HCEC 1CT (cell line): ENCODE results near the gene MBNL1.
A peak's percentile ranks its signal among the peaks of the same experiment; 100 is the strongest.

Experiments
- DNase-seq: peaks from one replicate; pipeline ENCODE4 v3.0.0-alpha.2; 2017

The MBNL1 gene

DNA sequence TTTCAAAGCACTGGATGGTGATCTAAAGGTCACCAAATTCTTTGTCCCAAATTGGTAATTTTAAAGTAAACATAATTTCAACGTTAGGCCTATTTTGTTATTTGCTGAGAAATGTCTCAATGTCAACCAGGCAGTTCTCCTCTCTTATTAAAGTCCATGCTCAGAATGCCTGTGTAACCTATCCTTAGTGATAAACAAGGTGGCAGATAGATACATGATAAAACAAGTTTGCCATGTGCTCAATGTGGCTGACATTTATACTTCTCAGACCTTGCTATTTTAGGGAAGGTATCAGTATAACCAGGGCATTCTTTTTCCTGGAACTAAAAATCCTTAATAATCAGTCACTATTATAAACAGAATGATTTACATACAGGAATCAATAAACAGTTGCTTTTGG lies 8.5 kb downstream of the MBNL1 start:
- DNase-seq, result no peak

DNA sequence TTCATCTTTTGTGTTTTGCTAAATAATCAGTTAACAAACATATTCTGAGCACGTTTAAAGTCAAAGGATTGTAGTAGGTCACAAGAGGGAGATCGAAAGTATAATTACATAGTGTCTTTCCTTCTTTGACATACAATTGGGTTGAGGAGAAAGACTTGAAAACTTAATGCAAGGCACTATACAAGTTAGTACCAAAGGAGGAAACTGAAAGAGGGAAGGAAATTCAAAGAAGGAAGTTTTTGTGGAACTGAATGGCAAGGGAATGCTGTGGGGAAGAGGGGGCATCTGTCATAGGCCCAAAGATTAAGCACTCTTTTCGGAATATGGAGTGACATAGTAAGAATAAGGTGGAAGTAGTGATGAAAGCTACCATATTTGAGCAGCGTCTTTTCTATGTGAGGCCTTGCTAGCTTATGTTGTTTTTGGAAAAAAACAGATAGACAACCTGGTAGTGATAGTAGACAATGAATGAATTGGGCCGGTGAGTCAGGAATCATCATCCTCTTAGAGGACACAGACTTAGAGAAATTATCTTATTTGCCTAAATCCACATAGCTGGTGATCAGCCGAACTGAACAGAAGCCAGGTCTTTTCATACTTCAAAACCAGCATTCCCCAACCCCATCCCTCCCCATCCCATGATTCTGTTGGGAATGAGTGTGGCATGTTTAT lies 10.2 kb downstream of the MBNL1 start:
- DNase-seq, result no peak

DNA sequence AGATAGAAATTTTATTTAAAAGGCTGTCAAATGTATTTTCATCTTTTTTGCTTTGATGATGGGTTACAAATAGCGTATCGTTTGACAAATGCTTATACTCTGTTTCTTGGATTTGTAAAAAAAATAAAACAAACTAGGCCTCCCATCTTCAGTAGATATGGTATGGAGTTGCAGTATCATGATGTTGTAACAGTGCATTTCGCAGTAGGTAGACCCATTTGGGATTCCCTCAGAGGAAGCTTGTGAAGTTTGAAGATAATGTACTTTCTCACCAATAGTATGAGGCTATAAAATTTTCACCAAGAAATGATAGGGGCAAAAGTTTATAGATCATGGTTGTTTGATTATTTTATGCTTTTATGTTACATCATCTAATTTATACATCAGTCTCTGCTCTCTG lies 10.8 kb downstream of the MBNL1 start:
- DNase-seq, result no peak

DNA sequence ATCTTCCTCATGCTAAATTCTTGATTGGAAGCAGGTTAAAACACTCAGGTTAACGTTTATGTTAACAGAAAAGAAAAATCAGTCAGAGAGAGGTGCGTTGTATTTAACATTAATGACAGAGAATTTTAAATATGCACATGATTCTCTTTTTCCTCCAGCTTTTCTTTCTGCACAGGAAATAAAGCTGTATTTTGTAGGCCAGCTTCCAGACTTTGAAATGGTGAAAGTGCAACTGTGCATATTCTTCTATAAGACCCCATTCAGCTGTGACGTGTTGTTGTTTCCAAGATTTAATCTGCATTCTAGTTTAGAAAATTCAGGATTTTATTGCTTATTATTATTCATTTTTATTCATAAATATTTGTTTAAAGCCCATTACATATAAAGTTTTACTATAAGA lies 11.8 kb downstream of the MBNL1 start:
- no peak for DNase-seq

DNA sequence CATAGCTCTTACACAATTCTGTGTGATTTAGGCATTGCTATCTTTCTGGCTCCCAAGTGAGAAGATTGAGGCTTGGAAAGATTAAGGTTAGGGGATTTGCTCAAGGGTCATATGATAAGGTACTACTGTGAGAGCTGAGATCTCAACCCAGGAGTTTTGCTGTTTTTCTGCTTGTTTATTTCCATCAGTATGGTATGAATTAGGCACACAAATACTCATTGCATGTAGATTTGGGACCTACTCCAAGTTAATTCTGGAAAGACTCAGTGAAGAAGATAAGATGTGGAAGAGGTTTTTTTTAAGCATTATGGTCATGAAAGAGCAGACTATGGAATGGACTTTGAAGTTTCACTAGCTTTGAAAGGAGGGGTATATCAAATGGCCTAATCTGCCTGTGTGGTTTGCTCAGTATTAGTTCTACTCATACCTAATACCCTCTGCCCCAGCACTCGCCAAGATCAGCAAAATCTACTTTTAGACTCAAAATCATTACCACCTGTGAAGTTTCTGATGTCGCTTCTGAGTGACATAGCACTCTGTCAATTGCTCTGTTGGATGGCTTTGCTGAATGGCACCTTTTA lies 12.5 kb downstream of the MBNL1 start:
- DNase-seq, result no peak

DNA sequence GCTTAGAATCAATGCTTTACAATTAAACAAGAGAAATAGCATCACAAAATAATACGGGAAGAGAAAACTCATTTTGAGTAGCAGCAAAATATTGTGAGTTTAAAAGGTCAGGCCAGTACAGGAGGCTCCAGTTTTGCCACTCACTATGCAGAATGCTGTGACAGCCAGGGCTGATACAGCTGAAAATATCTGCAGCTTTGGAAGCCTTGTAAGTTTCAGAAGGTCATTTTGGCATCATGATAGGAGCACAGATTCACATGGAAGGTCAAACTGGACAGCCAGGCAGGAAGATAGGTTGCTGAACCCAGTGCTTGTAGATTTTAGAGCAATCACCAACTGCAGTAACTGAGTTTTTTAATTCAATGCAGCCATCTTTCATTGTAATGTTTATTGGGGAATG lies 14.1 kb downstream of the MBNL1 start:
- no peak for DNase-seq

DNA sequence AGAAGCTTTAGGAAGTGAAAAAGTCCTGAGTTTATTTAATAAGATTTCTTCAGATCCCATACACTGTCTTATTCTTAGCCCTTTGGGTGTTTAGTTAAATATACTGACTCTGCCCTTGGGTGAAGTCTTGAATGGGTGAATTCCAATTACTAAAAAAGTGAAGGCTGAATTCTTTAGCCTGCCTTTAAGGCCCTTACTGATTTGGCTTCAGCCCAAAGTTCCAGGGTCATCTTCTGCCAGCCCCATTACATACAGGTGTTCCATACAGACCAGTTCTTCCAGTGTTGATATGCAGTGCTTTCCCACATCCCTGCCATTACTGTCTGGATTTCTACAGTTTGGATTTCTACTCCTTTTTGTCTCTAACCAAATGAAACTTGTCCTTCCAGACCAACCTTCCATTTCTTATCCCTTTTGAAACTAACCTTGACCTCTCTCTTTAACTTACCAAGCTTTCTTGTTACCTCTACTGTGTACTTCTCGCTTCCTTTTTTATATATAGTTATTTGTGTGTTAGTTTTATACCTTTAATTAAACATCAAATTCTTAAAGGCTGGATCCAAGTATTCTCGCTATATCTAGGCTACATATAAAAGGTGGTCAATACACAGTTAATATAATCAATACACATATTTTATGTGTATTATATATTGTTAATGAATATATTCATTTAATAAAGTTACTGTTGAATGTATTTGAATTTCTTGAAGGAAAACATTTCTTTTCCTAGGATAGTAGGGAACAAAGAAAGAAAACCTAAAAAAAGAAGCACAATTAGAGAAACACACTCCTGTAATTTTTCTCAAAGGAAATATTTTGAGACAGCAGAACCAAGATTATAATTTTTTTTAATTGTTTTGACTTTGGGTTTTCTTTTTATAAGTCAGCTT lies 15.0 kb downstream of the MBNL1 start:
- DNase-seq, result no peak

DNA sequence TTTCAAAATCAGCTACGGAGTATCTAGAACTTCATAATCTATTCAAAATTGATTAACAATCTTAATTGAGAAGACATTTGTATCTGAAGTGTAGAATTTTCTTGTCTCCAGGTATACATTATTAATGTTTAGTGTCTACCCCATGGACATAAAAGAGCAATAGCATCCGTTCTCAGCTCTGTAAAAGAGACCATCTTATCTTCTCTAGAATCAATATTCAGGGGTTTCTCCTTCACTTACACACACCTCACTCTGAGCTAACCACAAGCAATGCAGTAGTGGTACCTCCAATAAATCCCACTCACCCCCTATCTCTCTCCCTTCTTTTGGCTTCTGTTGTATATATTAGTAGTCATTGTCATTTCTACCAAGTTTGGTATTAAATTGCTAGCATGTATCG lies 16.2 kb downstream of the MBNL1 start:
- DNase-seq, result no peak

DNA sequence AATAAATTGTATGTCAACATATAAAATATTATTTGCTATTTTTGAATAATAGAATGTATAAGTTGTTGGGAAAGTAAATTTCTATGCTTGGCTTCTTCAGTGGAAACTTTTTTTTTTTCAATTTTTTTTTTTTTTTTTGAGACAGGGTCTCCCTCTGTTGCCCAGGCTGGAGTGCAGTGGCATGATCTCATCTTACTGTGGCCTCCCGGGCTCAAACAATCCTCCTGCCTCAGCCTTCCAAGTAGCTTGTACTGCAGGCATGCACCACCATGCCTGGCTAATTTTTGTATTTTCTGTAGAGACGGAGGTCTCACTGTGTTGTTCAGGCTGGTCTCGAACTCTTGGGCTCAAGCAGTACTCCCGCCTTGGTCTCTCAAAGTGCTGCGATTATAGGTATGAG lies 16.8 kb downstream of the MBNL1 start:
- no peak for DNase-seq

DNA sequence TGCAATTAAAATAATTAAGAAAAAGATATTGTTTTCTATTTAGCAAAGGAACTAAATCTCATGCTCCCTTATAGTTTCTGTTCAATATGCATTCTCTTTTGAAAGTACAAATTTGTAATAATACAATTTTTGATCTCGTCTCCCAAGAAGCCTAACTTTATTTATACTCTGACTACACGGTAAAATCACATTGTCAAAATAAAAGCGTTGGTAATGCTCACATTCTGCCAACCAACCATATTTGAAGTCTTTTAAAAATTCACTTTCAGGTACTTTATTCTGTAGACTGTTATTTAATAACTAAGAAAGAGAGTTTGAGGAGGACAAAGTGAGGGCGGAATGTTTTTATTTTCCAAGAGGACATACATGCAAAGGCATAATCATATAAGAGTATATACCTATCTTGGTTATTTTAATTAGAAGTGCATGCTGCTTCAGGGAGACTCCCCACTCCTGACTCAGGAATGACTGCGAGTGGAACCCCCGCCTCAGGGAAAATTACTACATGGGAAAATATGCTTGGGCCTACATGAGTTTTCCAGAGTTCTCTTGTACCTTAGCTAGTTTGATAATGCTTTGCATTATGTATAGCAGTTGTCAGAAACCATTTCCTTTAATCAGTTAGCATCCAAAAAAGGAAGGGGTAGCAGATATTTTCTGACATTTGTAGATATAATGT lies 19.3 kb downstream of the MBNL1 start:
- no peak for DNase-seq

DNA sequence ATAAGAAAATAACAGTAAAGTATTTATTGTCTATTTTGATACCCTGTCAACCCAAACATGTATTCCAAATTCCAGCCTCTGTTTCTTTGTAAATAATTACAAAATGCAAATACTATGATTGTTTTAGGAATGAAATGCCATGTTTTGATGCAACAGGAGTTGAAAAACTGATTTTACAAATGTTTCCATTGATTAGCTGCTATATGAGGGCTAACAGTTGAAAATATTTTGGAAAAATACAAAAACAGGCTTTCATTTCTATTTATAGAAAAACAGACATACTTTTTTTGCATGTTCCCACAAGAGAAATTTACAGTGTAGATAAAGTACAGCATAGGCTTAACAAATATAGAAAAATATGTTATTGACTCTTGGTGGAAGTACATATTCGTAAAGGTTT lies 20.0 kb downstream of the MBNL1 start:
- no peak for DNase-seq

DNA sequence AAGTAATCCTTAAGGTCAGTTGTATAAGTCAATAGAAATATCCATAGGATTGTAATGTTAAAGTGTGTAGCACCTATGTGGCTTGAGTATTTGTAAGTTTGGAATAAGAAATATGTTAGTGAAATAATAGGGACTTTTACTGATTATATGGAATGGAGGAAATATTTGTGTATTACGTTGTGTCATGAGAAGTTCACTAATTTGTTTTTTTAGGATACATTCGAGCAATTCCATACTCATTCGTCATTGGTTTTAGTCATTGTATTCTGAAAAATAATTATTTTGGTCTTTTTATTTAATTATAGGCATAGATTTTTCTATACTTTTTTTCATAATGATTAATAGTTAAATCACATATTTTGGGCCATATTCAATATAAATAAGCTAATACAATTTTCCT lies 21.0 kb downstream of the MBNL1 start:
- peak; percentile 56 for DNase-seq

DNA sequence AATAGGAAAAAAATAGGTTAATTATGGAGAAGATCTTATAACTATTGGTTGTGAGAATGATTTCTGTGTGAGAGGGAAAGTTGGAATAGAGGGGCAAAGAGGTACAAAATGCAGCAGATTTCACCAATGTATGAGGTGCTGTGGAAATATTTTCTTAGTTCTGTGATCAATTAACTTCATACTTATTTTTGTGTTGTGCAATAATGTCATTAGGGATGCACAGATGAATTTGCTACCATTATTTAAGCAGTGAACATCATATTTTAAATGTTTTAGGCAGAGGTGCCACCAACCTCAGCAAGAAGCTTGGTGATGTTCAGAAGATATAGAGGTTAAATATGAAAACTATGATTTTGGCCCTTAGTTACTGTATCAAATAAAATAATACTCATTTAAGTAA lies 21.6 kb downstream of the MBNL1 start:
- no peak for DNase-seq

DNA sequence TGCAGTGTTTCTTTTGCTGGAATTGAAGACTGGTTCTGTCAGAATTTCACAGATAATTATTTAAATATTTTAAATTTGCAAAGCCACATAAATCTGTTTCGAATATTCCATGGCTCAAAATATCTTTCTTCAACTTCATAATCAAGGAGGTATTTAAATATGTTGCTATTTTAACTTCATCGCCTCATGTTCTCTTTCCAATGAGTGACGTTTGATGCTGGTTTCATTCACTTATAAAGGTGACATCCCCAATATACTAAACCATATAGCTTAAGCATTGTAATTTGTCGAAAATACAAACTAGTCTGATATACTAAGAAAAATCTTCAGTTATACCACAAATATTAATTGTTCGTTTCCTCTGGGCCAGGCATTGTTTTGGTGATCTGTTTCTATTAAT lies 22.5 kb downstream of the MBNL1 start:
- no peak for DNase-seq

DNA sequence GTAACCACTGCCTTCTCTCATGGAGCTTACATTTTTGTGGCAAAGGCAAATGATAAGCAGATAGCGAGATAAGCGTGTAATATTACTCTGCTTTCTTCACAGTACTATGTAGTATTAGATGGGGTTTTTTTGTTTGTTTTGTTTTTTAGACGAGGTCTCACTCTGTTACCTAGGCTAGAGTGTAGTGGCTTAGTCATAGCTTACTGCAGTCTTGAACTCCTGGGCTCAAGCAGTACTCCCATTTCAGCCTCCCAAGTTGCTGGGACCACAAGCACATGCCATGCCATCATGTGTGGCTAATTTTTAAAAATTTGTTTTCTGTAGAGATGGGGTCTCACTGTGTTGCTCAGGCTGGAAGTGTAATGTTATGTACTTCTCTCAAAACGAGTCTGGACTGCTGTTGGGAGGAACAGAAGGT lies 22.9 kb downstream of the MBNL1 start:
- DNase-seq, result no peak

DNA sequence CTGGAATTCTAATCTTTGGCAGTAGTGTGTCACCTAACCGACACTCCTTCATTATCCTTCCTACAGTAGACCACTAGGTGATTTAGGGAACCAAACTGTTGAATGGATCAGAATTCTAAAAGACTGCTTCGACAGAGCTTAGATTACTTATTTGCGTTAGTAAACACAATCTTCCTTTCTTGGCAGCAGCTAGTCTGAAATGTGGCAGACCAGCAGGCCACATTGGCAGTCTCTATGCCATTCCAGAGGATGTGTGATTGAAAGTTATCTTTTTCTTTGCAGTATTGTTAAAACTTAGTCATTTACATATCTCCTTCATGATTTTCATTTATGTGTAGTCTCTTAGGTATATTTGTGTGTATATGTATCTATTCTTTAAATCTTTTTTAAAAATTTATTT lies 23.6 kb downstream of the MBNL1 start:
- DNase-seq, result no peak

DNA sequence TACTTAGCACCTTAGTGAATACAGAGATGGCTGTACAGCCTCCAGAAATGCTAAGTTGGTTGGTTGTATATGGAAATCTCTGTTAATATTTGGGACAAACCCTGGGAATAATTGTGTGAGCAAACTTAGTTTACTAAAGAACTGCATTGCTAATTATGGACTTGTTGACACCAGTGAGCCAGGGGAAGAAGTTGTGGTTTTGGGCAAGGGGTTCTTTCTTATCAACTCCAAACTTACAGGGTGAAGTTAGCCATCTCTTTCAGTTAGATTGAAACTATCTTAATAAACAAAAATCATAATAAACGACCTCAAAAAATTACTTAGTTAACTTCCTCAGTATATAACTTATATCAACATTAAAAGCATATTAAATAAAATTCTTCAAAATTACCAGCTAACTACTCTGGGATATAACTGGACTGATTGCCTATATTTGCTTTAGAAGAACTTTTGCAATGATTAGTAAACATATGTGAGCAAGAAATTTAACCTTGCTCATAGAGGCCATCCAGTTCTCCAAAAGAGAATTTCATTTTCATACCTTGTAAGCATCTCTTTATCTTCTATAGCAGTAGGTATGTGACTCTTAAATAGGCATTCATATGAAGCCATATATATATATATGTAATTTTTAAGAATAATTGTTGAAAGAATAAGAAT lies 24.7 kb downstream of the MBNL1 start:
- no peak for DNase-seq

DNA sequence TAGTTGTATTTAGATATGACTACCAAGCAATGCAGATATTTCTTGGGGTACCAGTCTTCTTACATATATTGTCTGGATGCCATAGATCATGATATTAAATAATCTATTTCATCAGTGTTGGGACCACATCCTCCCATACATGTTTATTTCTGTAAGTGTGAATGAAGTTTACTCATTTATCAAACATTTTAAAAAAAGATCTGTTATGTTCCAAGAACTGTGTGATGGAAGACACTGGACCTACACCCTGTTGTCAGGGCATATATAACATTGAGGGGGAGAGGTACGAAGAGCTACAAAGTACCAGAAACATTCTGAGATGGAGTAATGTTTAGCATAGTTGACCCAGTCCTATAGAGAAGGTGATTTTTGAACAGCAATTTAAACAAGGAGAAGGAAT lies 26.6 kb downstream of the MBNL1 start:
- DNase-seq, result no peak

DNA sequence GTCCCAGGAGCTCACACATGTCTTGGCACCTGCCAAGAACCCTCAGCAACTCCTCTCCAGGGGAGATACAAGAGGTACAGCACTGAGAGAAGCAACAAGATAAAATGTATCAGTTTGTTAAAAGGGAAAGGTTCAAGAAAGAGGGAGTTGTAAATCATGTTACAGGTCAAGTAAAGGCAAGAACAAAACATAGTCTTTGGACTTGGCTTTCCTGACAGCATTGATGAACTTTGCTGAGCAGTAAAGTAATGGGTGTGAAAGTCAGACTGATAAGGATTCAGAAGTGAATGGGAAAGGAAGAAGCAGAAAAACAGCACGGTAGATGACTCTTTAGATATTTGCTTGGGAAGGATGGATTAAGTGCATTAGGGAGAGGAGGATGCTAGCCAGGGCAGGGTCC lies 27.1 kb downstream of the MBNL1 start:
- no peak for DNase-seq

DNA sequence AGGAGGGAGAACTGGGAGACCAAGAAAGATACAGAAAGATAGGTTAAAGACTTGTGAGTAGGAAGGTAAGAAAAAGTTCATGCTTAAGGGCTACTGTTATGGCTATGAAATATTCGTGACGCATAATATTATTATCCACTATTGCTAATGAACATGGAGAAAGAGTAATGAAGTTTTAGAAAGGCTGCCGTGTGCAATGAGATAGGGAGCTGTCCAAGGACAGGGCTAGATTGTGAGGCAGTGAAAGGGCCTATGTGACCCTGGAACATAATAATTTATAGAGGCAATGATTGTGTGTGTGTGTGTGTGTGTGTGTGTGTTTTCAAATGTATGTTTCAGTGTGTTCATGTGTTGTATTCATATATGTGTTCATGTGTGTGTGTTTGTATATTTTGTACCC lies 27.7 kb downstream of the MBNL1 start:
- DNase-seq, result no peak

DNA sequence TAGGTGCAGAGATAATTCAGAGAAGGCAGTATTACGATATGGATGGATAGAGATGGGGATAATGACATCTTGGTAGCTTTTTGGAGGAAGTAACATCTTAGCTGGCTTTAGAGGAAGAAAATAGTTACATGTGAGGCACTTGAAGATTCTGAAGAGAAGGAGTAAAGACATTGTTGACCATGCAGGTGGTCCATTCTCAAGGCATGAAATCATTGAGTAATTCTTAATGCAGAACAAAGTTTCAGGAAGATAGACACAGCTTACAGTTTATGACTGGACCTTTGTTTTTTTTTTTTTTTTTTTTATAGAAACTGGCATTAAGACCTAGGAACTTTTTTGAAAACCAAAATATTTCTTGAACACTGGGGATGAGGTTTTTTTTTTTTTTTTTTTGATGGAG lies 28.2 kb downstream of the MBNL1 start:
- DNase-seq, result no peak

DNA sequence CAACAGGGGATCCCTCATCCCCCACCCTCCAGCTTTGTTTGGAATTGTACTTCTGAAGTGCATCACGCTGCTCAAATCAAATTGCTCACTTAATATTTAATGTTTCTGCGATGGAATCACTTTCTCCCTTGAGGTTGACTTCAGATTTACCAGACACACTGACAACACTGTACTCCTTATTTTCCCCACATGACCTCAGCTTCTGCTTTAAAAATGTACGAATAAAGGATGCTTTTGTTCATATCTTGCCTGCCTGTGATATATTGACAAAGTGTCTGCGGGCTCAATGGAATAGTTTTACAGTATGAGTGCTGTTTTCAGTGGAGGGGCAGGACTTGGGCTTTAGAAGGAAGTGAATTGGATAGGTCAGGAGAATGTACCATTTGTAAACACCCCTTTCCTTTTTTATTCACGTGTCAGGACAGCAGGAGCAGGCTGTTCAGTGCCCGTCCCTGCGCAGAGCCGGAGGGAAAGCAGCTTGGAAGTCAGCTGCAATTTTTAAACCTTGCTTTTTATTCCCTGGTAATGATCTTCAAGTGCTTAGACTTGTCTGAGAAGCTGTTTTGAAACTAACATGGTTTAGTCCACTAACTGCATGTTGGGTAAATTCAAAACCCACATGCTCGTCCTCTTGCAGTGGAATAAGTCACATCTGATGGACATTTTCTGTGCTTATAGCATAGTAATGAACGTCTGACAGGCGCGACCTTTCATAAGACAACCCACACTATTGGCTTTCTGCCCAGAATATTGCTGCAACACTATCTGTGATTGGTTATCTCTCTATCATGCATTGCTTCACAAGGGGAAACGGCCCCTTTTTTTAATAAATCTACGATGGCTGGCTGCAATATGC lies 29.9 kb downstream of the MBNL1 start:
- DNase-seq, result peak; percentile 94
